HG02870 (cell line): ENCODE data around the gene PSMG4.
"Not testable (repeated sequence)": the region's sequence is repeated elsewhere in the genome, so short reads cannot be mapped to it uniquely, and the experiment has no call there.

Experiments
- ATAC-seq: cut with Tn5 transposase; IDR thresholded peaks from one replicate; pipeline ENCODE4 v1.9.1; 2021; ENCODE audit warnings: mild to moderate bottlenecking, moderate library complexity; ENCODE audit not compliant: unreplicated experiment

Gene PSMG4

GRCh38 chr6:3230256-3230882, 28.4 kb upstream of the PSMG4 start:
- ATAC-seq: no peak

GRCh38 chr6:3230900-3231246, 27.9 kb upstream of the PSMG4 start:
- ATAC-seq: no peak

- ATAC-seq: no peak
These were observed 27.3 kb upstream of the PSMG4 start for GRCh38 chr6:3231247-3232016.

- ATAC-seq: no peak
These were observed 26.5 kb upstream of the PSMG4 start for GRCh38 chr6:3232017-3232945.

GRCh38 chr6:3233321-3233720, 25.4 kb upstream of the PSMG4 start:
- no peak for ATAC-seq

GRCh38 chr6:3233904-3234303, 24.8 kb upstream of the PSMG4 start:
- ATAC-seq: no peak

- ATAC-seq: no peak
These were observed 23.3 kb upstream of the PSMG4 start for GRCh38 chr6:3235486-3235885.

GRCh38 chr6:3236005-3236404, 22.7 kb upstream of the PSMG4 start:
- no peak for ATAC-seq

GRCh38 chr6:3237761-3238662, 20.7 kb upstream of the PSMG4 start:
- ATAC-seq: no peak

GRCh38 chr6:3239110-3239830, 19.5 kb upstream of the PSMG4 start:
- ATAC-seq: no peak

GRCh38 chr6:3240595-3240994, 18.2 kb upstream of the PSMG4 start:
- ATAC-seq: no peak

- ATAC-seq: not testable (repeated sequence)
These were observed 17.0 kb upstream of the PSMG4 start for GRCh38 chr6:3241745-3242144.

- ATAC-seq: no peak
These were observed 16.0 kb upstream of the PSMG4 start for GRCh38 chr6:3242768-3243167.

- no peak for ATAC-seq
These were observed 14.5 kb upstream of the PSMG4 start for GRCh38 chr6:3244003-3244831.

- ATAC-seq: not testable (repeated sequence)
These were observed 13.9 kb upstream of the PSMG4 start for GRCh38 chr6:3244832-3245161.

- no peak for ATAC-seq
These were observed 13.5 kb upstream of the PSMG4 start for GRCh38 chr6:3245216-3245615.

GRCh38 chr6:3247255-3248146, 11.2 kb upstream of the PSMG4 start:
- ATAC-seq: no peak

GRCh38 chr6:3249821-3250220, 8.9 kb upstream of the PSMG4 start:
- ATAC-seq: no peak
